Measurements from ENCODE around the gene FMO2. TPM values are rescaled to one million over a fixed set of nuclear protein-coding genes. Genes with fewer than 3 reads are reported as not detected.

FMO2 gene
- total and polyA plus RNA-seq, 10 of the 15 experiments (the other 5 are each of a cell fraction or from before 2014, with no cell fraction given): not detected

DNA sequence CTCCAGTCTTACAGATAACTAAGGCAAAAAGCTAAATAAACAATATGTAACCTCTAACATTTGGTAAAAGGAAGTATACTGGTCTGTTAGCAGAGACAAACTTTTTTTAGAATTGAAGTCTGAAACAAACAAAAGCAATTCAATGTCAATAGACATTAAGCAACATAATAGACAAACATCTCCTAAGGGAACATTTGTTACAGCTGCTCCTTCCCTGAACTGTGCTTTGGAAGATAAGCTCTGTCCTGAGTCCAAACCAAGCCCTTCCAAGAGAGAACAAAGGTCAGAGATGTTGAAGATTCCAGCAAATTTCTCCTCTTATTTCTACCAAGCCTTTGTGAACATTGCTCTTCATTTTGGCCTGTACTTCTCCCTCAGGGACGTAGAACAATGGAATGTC is 25.3 kb downstream of the FMO2 start (continued):
- TF ChIP-seq ZNF217 (IDR thresholded peaks at IDR 0.05) (no peak), ZNF384 (IDR thresholded peaks at IDR 0.05; ENCODE audit: borderline replicate concordance, low read depth, low read length) (no peak)

GRCh38 chr1:171212607-171213351 is 27.7 kb downstream of the FMO2 start:
- TF ChIP-seq SPI1 (IDR thresholded peaks at IDR 0.05; ENCODE audit: borderline replicate concordance, insufficient read depth, low read depth, low read length) (peak; percentile 77), PML (IDR thresholded peaks at IDR 0.05; ENCODE audit: low read length) (no peak)
- in situ Hi-C loops (cut with MboI): no loop called here
- H4K20me1 ChIP-seq (ENCODE audit: control insufficient read depth, insufficient read depth): no peaks in the 10 kb centered on the region
- ChIA-PET CTCF (interaction anchor here (1.3 to 1.5 kb wide), 2 partner anchors 9 to 14 kb away, joined by 4 to 5 read pairs; no protein-coding TSS in a partner anchor), POLR2A (no interaction called here), SMC1A (ENCODE audit: uncharacterized antibody, unreplicated experiment) (no interaction called here), RAD21 (ENCODE audit: unreplicated experiment) (no interaction called here)
- FAIRE-seq: no peak
- H3K27me3 ChIP-seq (replicated peaks in 1 of 2; ENCODE audit: control insufficient read depth in 2 of 2, insufficient read depth in 2 of 2, low read length in 1 of 2): no peaks in the 10 kb centered on the region; a peak in 1 of 4 replicates
- no peak overlapping the region for H3K9ac ChIP-seq (ENCODE audit: control insufficient read depth, insufficient read depth, low read length)
- peak; percentile 46 for ATAC-seq
- H3K4me3 ChIP-seq: no peak overlapping the region
- intact Hi-C loops (cut with micrococcal nuclease; ENCODE audit: unreplicated experiment): no loop called here
- no peak overlapping the region for H2AFZ ChIP-seq (ENCODE audit: control insufficient read depth, low read depth, low read length)
- no peaks in the 10 kb centered on the region for H3K36me3 ChIP-seq (ENCODE audit: control insufficient read depth in 2 of 2, insufficient read depth in 2 of 2, low read length in 1 of 2)
- H3K4me2 ChIP-seq (ENCODE audit: control insufficient read depth, insufficient read depth): no peak overlapping the region
- no peaks in the 10 kb centered on the region for H3K9me3 ChIP-seq (replicated peaks; ENCODE audit: control insufficient read depth, insufficient read depth, low read length)
- 27% methylated on average over 3 of the region's 3 CpGs for WGBS (ENCODE audit: insufficient coverage, insufficient replicate concordance, low lambda C conversion rate, missing lambda C conversion rate)
- H3K27ac ChIP-seq (ENCODE audit: control insufficient read depth, insufficient read depth): no peak overlapping the region
- no peaks in the 10 kb centered on the region for H3K4me1 ChIP-seq (ENCODE audit: control insufficient read depth, insufficient read depth, low read length)
- no peaks in the 10 kb centered on the region for H3K79me2 ChIP-seq (ENCODE audit: control insufficient read depth, insufficient read depth, low read length)
- no TSS peak for BruUV-seq (replicated peaks)
- DNase-seq (ENCODE audit: low read depth, low spot score): no peak

All from GM12878 (cell line).